GM21576 (cell line): Measurements from ENCODE around the gene RTP2.
"Not testable (repeated sequence)": the region's sequence is repeated elsewhere in the genome, so short reads cannot be mapped to it uniquely, and the experiment has no call there.

Source experiments
- ATAC-seq: cut with Tn5 transposase; IDR thresholded peaks from one replicate; pipeline ENCODE4 v1.9.1; 2021; ENCODE audit warnings: mild to moderate bottlenecking, moderate library complexity; ENCODE audit not compliant: unreplicated experiment

The RTP2 gene

DNA sequence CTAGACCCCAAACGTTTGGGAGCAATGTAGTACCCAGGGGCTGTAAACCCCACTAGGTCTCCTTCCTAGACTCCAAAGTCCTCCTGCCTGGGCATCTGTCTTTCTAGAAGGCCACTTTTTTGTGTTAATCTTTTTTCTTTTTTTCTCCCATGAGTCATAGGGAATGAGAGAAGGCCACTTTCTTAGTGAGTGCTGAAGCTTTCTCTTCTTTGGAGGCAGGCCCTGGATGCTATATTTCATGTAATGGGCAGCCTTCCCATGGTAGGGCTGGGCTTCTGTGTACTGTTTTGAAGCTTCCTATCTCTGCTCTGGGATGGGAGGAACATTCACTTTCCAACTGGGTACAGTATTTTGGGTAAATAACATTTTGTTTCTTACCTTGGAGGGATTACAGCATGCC lies 15.2 kb upstream of the RTP2 start:
- no peak for ATAC-seq

DNA sequence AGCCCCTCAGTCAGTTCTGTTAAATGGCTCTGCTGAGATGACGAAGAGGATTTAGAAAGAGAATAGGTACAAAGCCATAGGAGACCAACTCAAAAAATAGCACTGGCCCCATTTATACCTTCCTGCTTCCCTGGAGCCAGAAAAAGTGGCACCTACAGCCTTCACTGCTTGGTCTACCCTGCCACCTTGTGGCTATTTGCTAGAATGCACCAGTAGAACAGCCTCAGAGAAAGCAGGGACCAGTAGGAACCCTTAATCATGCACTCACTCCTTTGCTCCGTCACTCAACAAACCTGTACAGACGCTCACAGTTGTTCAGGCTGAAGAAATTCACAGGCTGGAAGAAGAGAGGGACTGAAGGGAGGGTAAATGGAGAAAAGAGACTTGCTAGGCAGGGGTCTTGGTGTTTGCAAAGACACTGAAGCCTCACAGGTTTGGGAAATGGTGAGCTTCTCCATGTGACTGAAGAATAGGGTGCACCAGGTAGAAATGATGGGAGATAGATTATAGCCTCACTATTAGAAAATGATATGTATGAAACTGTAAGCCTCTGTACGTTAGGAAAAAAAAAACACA lies 12.1 kb upstream of the RTP2 start:
- ATAC-seq: peak; percentile 74

DNA sequence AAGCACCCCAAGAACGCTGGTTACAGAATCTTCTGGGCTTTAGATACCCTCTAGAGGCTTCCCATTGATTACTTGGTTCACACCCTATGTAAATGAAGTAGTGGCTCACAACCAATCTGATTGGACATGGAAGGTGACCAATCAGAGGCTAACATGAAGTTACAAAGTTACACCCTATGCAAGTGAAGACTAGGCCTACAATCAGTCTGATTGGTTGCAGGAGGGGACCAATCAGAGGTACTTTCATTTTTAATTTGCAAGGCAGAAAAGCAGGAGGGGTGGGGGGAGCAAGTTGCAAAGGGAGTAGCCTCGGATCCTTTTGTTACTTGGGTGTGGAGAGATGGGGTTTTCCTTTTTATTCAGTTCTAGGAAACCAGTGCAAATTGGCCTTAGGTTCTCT lies 11.1 kb upstream of the RTP2 start:
- no peak for ATAC-seq

DNA sequence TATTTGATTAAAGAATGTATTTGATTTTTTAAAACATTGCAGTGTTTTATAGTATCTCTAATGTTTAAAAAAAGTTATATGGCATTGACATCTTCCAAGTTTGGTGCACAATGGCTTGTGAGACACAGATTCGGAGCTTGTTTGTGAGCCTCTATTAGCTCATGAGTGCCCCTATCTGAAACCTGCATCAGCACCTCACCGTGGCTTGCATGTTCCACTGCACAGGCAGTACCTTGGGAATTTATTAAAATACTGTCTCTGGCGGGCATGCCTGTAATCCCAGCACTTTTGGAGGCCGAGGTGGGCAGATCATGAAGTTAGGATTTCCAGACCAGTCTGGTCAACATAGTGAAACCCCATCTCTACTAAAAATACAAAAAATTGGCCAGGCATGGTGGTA lies 6.8 kb upstream of the RTP2 start:
- no peak for ATAC-seq

DNA sequence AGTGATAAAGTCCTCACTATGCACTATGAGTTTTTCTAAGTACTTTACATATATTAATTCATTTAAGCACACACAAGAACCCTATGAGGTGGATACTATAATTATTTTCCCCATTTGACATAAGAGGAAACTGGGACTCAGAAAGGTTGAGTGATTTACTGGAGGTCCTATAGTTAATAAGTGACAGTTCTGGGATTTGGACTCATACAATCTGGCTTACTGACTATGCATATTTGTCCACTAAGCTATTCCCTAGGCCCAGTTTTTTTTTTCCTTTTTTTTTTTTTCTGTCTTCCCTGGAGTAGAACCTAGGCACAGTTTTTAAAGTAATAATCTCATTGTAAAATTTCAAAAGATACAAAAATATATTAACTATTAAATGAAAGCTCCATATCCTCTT lies 6.3 kb upstream of the RTP2 start:
- ATAC-seq: no peak

DNA sequence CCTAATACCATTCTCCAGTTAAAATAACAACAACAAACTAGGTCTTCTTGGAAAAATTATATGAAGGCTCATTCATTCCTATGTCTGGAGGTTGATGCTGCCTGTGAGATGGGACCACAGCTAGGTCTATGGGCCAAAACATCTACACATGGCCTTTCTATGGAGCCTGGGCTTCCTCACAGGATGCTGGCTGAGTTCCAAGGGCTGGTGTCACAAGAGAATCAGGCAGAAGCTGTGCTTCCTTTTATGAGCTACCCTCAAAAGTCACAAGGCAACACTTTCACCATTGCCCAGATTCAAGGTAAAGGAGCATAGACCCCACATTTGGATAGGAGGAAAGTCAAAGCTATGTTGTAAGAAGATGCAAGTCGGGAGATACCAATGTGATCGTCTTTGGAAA lies 4.6 kb upstream of the RTP2 start:
- no peak for ATAC-seq

DNA sequence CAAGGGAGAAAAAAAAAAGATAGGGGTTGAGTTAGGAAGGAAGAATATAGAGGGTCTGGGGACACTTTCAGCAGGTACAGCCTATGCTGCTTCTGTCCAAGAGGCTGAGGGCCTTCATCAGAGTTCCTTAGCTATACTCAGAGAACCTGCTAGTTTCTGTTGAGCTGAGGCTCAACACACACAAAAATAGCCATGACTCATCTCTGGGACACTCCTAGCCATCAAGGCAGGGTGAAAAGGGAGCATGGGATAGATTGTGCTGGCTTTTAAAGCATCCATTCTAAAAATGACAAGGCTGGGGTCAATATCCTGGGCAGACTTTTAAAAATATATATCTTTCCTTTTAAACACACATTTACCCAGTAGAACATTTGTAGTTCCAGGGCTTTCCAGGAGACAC lies 2.8 kb upstream of the RTP2 start:
- ATAC-seq: no peak

DNA sequence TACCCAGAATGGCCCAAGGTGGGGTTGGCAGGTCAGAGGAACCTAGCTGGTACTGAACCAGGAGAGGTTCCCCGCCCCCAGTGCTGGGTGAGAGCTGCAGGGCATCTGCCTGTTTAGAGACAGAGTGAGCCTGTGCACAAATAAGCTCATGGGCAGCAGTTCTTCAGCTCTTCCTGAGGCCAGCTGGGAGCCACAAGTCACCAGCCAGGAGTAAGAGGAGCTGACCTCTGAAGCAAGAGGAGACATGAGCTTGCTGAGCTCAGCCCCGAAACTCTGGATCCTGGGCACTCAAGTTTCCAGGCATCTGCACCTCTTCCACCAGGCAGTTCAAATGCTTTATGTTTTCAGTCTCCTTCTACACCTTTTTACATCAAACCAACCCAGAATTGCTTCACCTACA lies 2.1 kb downstream of the RTP2 start:
- ATAC-seq: no peak

DNA sequence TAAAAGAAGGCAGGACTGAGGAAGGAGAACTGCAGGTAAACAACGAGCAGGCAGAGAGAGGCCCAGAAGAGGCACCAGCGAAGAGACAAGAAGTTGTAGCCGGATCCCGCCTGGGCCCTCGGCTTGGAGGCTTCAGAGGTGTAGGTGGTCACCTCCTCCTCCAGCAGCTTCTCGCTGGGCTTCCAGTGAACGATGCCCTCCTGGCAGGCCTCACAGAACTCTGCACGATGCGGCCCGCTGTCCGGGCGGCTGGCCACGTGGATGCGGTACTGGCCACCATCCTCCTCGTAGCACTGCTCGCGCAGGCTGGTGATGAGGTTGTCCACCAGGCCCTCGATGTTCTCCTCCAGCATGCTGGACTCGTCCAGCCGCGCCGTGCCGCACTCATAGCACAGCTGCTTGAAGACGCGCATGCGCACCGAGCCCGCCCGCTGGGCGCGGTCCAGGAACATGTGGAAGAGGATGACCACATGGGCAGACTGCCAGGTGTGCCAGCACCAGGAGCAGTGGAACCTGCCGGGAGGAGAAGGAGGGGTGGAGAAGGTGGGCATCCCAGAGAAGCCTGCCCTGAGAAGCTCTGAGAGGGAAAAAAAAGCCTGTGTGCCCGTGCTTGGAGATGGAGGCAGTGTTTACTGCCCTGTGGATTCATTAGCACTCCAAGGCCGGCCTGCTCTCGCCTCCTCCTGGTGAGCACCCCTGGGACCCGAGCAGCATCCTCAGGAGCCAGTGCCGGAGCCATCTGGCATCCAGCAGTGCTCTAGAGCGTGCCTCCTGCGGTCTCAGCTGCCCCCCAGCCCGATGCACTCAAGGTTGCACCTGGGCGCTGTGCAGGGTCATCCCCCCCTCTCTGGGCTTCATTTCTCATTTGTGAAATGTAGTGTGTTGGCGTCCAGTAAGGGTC lies 3.6 kb downstream of the RTP2 start:
- no peak for ATAC-seq

DNA sequence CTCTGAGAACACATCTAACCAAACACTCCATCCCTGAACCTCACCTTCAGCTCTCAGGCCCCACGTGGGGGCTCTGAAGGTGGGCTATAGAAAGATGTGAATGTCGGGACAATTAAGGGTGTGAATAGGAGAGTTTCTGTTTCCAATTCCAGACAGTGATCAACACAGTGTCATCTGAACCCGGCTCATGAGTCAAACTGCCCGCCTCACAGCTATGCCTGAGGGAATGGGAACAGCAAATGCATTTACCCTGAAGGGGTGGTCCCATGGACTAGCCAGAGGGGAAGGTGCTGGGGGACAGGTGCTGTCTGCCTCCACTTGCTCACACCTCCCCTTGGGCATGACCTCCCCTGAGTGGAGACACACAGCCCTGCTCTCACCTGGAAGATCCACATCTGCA lies 6.3 kb downstream of the RTP2 start:
- no peak for ATAC-seq

DNA sequence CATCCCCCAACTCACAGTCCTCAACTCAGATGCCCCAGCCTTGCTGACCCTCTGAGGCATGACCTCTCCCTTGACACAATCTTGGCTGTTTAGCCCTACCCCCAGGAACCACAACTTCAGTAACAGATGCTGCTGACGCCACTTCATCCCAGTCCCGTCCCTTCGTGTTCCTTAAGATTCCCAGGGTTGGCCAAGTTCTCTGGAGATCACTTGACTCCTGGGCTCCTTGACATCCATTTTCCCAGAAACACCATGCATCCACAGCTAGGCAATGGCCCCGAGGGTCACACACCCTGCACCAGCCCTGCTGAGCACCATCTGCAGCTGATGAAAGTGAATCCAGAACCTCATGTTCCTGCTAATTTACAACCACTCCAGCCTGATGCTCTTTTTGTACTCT lies 6.9 kb downstream of the RTP2 start:
- ATAC-seq: no peak

DNA sequence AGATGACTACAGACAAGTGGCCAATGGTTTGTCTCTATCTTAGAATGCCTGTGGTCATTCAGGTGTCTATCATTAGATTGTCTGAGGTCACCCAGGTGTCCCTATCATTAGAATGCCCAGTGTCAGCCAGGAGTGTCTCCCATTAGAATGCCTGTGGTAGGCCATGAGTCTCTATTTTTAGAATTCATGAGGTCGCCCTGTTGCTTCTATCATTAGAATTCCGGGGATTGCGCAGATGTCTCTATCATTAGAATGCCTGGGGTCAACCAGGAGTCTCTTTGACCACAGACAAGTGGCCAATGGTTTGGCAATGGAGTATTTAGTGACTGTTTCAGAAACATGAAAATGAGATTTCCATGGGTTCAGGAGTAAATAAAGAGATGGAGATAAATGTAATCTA lies 7.6 kb downstream of the RTP2 start:
- no peak for ATAC-seq

DNA sequence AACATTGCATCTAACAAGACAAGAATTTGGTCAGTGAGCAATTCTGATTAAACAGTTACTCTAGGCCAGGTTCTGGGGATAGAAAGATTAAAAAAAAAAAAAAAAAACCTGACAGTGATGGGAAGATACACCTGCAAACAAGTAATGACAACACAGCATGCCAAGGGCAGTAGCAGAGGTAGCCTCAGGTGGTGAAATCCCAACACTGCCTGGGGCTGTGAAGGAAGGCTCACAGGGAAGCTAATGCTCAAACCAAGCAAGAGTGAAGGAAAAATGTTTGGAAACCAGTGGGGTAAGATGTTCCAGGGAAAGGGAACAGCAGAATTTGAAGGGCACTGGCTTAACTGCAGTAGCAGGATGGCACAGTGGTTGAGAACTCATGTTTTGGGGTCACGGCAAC lies 8.9 kb downstream of the RTP2 start:
- ATAC-seq: no peak

DNA sequence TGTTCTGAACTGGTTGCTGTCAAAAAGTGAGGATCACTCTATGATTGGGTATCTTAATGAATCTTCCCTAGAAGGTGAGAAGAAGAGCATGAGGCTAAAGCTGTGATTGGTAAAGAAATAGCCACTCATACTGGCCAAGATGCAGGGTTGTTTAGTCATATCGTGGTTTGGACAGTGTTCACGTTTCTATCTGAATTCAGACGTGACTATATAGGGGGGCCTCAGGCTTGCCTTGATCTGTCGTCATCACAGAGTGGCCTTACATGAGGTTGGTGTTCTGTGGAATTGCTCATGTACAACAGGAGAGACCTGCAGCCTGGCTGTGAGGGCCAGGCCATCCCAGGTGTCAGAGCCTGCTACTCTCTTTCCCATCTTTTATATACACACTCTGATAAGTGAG lies 12.4 kb downstream of the RTP2 start:
- no peak for ATAC-seq

DNA sequence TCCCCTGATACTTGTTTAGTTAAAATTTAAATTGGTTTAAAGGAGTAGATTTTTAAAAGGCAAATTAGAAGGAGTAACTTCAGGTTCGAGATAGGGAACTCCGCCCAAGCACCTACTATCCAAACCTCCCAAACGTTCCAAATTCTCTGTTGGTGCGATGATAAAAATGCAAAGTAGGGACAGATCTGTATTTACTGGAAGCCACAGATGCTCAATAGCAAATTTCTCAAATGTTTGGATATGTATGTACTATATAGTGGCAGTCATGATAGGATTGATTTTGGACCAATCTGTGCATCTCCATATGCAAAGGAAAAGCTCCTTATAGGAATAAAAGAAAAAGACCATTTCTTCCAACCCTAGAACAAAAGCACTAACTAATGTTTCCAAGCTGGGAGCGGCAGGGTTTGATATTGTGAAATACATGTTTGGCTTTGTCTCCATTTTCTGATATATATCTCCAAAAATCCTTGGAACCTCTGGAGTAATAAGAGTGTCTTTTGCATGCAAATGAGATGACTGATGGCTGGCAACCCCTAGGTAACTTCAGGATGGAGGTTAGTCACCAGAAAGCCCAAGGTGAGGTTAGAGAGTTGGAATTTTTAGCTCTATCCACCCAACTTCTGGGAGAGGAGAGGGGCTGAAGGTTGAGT lies 15.6 kb downstream of the RTP2 start:
- no peak for ATAC-seq

DNA sequence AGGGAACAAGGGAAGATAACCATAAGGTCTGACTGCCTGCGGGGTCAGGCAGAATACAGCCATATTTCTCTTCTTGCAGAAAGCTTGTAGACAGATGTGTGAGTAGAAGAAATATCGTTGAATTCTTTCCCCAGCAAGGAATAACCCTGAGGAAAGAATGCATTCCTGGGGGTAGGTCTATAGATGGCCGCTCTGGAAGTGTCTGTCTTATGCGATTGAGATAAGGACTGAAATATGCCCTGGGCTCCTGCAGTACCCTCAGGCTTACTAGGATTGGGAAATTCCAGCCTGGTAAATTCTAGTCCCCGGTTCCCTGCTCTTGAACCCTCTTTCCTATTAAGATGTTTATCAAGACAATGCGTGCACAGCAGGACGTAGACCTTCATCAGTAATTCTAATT lies 16.4 kb downstream of the RTP2 start:
- no peak for ATAC-seq

DNA sequence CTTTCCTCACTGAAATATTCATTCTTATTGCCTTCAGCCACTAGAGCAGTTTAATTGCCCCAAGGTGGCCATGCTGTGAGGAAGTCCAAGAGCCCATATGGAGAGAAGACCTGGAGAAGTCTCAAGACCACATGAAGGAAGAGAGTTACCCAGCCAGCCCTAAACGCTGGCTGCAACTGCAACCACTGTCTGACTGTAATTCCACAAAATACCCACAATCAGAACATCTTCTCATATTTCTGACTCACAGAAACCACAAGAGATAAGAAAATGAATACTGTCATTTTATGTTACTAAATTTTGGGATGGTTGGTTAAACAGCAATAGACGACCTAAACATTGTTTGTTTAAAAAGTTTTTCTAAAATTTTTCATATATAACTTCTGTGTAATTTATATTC lies 17.5 kb downstream of the RTP2 start:
- no peak for ATAC-seq

DNA sequence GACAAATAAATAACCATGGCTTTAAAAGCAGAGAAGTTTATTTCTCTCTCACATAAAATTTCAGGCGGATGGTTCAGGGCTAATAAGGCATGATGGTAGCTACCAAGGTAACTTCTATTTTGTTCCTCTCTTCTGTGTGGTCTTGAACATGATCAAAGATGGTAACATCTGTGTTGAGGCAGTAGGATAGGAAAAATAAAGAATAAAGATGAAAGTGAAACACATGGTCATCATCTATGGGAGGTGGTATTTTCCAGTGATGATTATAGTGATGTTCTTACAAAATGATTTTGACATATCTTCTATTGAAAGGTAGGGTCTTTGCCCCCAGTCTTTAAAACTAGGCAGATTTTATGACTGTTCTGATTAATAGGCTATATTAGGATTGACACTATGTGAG lies 17.9 kb downstream of the RTP2 start:
- no peak for ATAC-seq

DNA sequence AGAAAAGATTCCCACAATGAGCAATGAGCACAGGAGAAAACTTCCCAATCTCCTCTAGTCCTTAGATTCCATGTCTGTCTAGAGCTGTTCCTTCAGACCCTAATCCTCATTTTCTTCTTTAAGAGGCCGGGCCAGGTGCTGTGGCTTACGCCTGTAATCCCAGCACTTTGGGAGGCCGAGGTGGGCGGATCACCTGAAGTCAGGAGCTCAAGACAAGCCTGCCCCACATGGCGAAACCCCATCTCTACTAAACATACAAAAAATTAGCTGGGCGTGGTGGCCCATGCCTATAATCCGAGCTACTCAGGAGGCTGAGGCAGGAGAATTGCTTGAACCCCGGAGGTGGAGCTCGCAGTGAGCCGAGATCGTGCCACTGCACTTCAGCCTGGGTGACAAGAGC lies 20.6 kb downstream of the RTP2 start:
- ATAC-seq: not testable (repeated sequence)

DNA sequence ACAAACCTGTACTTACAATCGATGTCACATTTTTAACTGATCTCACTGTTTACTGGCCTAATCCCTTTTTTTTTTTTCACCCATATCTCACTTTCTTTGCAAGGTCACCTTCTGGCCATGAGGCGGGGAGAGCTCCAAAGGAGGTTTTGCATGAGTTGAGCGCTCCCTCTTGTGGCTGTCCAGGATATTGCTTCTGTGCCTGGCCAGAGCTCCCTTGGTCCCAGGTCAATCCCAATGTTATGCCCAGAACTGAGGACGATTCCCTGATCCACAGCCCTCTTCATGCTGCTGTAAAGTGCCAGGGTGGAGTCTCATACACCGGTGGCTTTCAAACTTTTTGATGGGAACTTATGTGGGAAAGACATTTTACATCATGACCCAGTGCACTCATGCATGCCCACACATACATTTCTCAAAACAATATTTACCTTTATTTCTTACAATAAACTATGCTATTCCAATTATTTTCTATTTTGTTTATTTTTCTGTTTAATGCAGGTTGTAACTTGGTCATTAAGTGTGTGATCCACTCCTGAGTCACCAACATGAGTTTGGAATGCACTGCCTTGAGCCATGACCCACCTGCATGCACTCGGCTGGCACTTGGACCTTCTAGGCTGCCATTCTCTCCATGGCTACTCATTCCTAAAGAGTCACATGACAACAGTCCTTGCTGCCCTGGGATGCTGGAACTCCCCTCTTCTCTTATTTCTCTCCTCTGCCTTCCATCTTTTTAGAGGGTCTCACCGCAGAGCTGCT lies 22.5 kb downstream of the RTP2 start:
- no peak for ATAC-seq

DNA sequence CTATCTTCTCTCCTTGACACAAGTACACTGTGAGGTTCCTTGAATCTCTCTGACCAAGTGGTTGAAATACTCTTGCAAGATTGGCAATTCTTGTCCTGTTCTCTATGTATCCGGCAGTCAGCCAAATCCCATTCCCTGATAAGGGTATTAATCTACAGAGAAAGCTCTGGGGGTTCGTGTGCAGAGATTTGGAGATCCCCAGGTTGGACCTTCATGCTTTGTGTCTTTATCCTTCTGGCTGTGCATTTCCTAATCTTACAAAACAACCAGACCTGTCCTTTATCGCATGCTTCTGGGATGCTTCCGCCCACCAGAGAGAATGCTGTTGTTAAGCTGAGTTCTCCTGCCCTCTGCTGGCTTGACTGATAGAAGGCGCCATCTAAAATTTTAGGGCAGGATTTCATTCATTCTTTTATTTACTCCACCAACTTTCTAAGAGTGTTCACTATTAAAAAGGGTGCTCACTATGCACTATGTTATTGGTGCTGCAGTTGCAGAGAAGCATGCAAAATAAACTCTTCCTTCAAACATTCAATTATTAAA lies 23.6 kb downstream of the RTP2 start:
- no peak for ATAC-seq
